HepG2 (cell line): ENCODE data around the gene MRFAP1. TPM values are rescaled to one million over a fixed set of nuclear protein-coding genes. Genes with fewer than 3 reads are reported as not detected.

ENCODE experiments used
- ATAC-seq: fragments of 200-7000 bp; cut with Tn5 transposase; 3 replicates; pipeline ENCODE4 v1.9.1; 2020; ENCODE audit warnings: mild to moderate bottlenecking, moderate library complexity
- BruUV-seq: library from RNA; stranded (reverse); fragments of 400-500 nt; replicated peaks from 2 replicates; lab custom pipeline; 2021; lab: Mats Ljungman, UMichigan
- CTCF ChIA-PET: fragments of 300-600 bp; formaldehyde crosslinking; extraction: SDS; loops from one replicate; lab custom pipeline; 2021; ENCODE audit warnings: low total read pairs, inconsistent platforms, low intra/inter-chr PET ratio; lab: Yijun Ruan, JAX
- POLR2A ChIA-PET: fragments of 350-600 bp; sonication (Branson Sonifier 250); formaldehyde crosslinking; loops from one replicate; lab custom pipeline; 2020; ENCODE audit warnings: antibody characterized with exemption, inconsistent platforms; lab: Yijun Ruan, JAX
- DNase-seq: peaks from one replicate; pipeline ENCODE4 v3.0.0-alpha.2; 2015; ENCODE audit warnings: low spot score
- FAIRE-seq: peaks from 3 replicates; lab custom pipeline; 2011; peaks lifted over from hg19 to GRCh38; lab: Jason Lieb, UNC
- H2AFZ ChIP-seq: one replicate; pipeline ENCODE4 v1.6.1; 2011; ENCODE audit warnings: low read length, inconsistent platforms
- H3K27ac ChIP-seq: fragments of 300-600 bp; 3 replicates; pipeline ENCODE4 v1.8.0; 2011; ENCODE audit warnings: mixed run types, mild to moderate bottlenecking, mixed read lengths, low read length, inconsistent platforms; ENCODE audit not compliant: insufficient read depth; ENCODE audit errors: extremely low read length
- H3K27me3 ChIP-seq, 2 experiments: fragments of 200-600 bp in 1 of 2; 2 replicates in 1 of 2; 3 replicates in 1 of 2; pipeline versions ENCODE4 v1.6.0 to v1.8.0; 2011; ENCODE audit warnings: low read length in 2 of 2, mild to moderate bottlenecking in 2 of 2, moderate library complexity in 2 of 2, inconsistent platforms in 1 of 2; ENCODE audit not compliant: insufficient read depth in 2 of 2, control insufficient read depth in 1 of 2
- H3K36me3 ChIP-seq, 2 experiments: fragments of 200-600 bp in 1 of 2; replicated peaks in 1 of 2; 2 replicates in 1 of 2; 3 replicates in 1 of 2; pipeline versions ENCODE4 v1.5.1 to v1.8.0; 2011; ENCODE audit warnings: low read length in 2 of 2, inconsistent platforms in 1 of 2; ENCODE audit not compliant: insufficient read depth in 2 of 2, control insufficient read depth in 1 of 2
- H3K4me1 ChIP-seq: 2 replicates; pipeline ENCODE4 v1.5.1; 2012; ENCODE audit warnings: low read length, inconsistent platforms; ENCODE audit not compliant: insufficient read depth
- H3K4me2 ChIP-seq: 2 replicates; pipeline ENCODE4 v1.6.0; 2011; ENCODE audit warnings: low read depth, low read length, inconsistent platforms
- H3K4me3 ChIP-seq, 3 experiments: fragments of 200-600 bp in 1 of 3; sonication (generic), shearing (Covaris generic) in 1 of 3; replicated peaks in 1 of 3; 2 replicates each; pipeline ENCODE4 v1.5.1; 2011 to 2016; ENCODE audit warnings: low read length in 3 of 3, inconsistent platforms in 2 of 3, low read depth in 2 of 3, mild to moderate bottlenecking in 2 of 3, control low read depth in 1 of 3, mixed read lengths in 1 of 3; ENCODE audit not compliant: insufficient read depth in 1 of 3
- H3K79me2 ChIP-seq: one replicate; pipeline ENCODE4 v1.6.1; 2011; ENCODE audit warnings: low read length, inconsistent platforms; ENCODE audit not compliant: insufficient read depth
- H3K9ac ChIP-seq: 2 replicates; pipeline ENCODE4 v1.6.0; 2011; ENCODE audit warnings: mild to moderate bottlenecking, low read depth, low read length, inconsistent platforms; ENCODE audit not compliant: insufficient read depth
- H3K9me3 ChIP-seq: 2 replicates; pipeline ENCODE4 v1.5.1; 2012; ENCODE audit warnings: mild to moderate bottlenecking, low read length
- H4K20me1 ChIP-seq: 2 replicates; pipeline ENCODE4 v1.6.0; 2011; ENCODE audit warnings: inconsistent platforms, mild to moderate bottlenecking, low read length, moderate library complexity; ENCODE audit not compliant: insufficient read depth
- RAD21 ChIP-seq: fragments of 450-650 bp; formaldehyde crosslinking; IDR thresholded peaks from 2 replicates; pipeline ENCODE4 v1.5.0; 2020; ENCODE audit warnings: mild to moderate bottlenecking
- SSRP1 ChIP-seq: IDR thresholded peaks from 2 replicates; pipeline ENCODE4 v1.6.1; 2016; ENCODE audit warnings: control low read depth
- ZNF441 ChIP-seq: sonication (generic); formaldehyde crosslinking; IDR thresholded peaks from 2 replicates; pipeline ENCODE4 v1.7.0; 2021; ENCODE audit warnings: missing genetic modification reagents, borderline replicate concordance
- WGBS: methylation state at CpG from one replicate; pipeline ENCODE4 v1.1.6; 2017; ENCODE audit warnings: low lambda C conversion rate; 5-methylcytosine and 5-hydroxymethylcytosine counted together
- in situ Hi-C: cut with HindIII; loops from 2 replicates; pipeline ENCODE4 v1.10.0; 2017; ENCODE audit warnings: low pct_unique_long_range_greater_than_20kb; ENCODE audit not compliant: extremely low pct_ligation_motif_present
- intact Hi-C: fragments of 100-400 bp; cut with micrococcal nuclease; formaldehyde crosslinking; loops from one replicate; pipeline ENCODE4 v1.10.0; 2022; ENCODE audit not compliant: unreplicated experiment
- polyA plus RNA-seq, 8 experiments: library from polyadenylated mRNA; depleted of rRNA in 3 of 8; stranded (reverse) in 7 of 8; unstranded in 1 of 8; fragments of >200 nt; fragmentation: Illumina TruSeq in 4 of 8; extraction: Trizol in 4 of 8; gene quantifications; 2 replicates each; pipeline versions ENCODE4 v1.2.1 to v1.2.3, GENCODE V29; 2011 to 2016; ENCODE audit warnings: low read depth in 4 of 8, missing spikeins in 1 of 8, mixed read lengths in 1 of 8; ENCODE audit not compliant: insufficient read depth in 1 of 8
- total RNA-seq, 5 experiments: library from RNA; depleted of rRNA; stranded (reverse); fragments of >200 nt; fragmentation: Illumina TruSeq; extraction: Trizol; gene quantifications; 2 replicates each; pipeline ENCODE4 v1.2.3, GENCODE V29; 2016; ENCODE audit warnings: low read depth in 1 of 5
- TF ChIP-seq, protein P1 (sequence below): sonication (generic); formaldehyde crosslinking; IDR thresholded peaks from 2 replicates; pipeline ENCODE4 v1.4.0; 2020; ENCODE audit warnings: missing genetic modification reagents
- TF ChIP-seq, protein P2 (sequence below): sonication (generic); formaldehyde crosslinking; IDR thresholded peaks from 2 replicates; pipeline ENCODE4 v1.5.1; 2020; ENCODE audit warnings: mild to moderate bottlenecking, missing genetic modification reagents
- TF ChIP-seq, protein P3 (sequence below): sonication (generic); formaldehyde crosslinking; IDR thresholded peaks from 2 replicates; pipeline ENCODE4 v1.5.1; 2020; ENCODE audit warnings: mild to moderate bottlenecking, missing genetic modification reagents, moderate library complexity
- TF ChIP-seq, protein P4 (sequence below): sonication (generic); formaldehyde crosslinking; IDR thresholded peaks from 2 replicates; pipeline ENCODE4 v1.5.0; 2020; ENCODE audit warnings: mild to moderate bottlenecking, missing genetic modification reagents, moderate library complexity

Gene MRFAP1
- total and polyA plus RNA-seq, 2 of the 13 experiments (the other 11 are each of a cell fraction or from before 2014, with no cell fraction given): 112 to 158 TPM

DNA sequence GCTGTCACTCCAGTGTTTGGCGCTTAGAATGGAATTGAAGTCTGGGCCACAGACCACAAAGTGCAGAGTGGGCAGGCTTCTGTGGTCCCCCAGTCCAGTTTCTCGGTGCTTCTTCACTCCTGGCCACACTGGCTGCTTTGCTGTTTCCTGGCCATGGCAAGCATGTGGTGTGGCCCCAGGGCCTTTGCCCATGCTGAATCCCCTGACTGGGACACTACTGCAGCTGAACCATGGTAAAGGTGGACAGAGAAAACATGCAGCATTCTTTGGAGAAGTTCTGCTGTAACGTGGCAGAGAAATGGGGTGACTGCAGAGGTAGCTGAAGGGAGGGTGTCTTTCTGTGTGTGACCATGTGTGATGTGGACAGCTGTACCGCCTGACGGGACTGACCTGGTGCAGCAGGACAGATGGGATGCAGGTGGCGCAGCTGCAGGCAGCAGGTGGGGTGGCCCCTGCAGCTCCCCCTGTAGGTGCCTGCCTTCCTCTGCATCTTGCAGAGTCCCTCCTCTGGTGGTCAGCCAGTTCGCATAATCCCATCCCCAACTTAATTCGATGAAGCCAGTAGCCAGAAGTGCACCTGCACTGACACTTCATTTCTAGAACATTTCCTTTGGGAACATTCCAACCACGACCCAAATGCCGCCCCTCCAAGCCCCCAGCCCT is 40.0 kb downstream of the MRFAP1 start:
- no TSS peak for BruUV-seq
- no peak for DNase-seq
- H3K9ac ChIP-seq: no peak overlapping the region
- no peak overlapping the region for H3K4me3 ChIP-seq
- ATAC-seq: peak; percentile 52
- H2AFZ ChIP-seq: no peak overlapping the region
- H3K79me2 ChIP-seq: peaks cover 22% of the 10 kb centered on the region
- H3K27ac ChIP-seq: no peak overlapping the region
- intact Hi-C loops (loop anchor here (10.0 kb wide), 1 partner anchor 56 kb away; no protein-coding TSS in a partner anchor), in situ Hi-C loops (no loop called here)
- no peak for FAIRE-seq
- H4K20me1 ChIP-seq: peaks cover 8% of the 10 kb centered on the region
- WGBS: 94% methylated on average over 7 of the region's 10 CpGs
- H3K27me3 ChIP-seq: no peaks in the 10 kb centered on the region
- CTCF ChIA-PET: interaction anchor here (1.6 kb wide), 1 partner anchor 8 kb away, joined by 4 read pairs; no protein-coding TSS in a partner anchor
- no peak overlapping the region for H3K4me2 ChIP-seq
- H3K9me3 ChIP-seq: no peaks in the 10 kb centered on the region
- POLR2A ChIA-PET: interaction anchor here (1.3 kb wide), 2 partner anchors 9 to 14 kb away, joined by 6 to 10 read pairs; partner anchors contain the start of gene S100P
- peaks cover 0 to 9% of the 10 kb centered on the region in 2 experiments; a peak in 2 of 5 replicates for H3K36me3 ChIP-seq
- H3K4me1 ChIP-seq: peaks cover 50% of the 10 kb centered on the region
- TF ChIP-seq, protein P1, sequence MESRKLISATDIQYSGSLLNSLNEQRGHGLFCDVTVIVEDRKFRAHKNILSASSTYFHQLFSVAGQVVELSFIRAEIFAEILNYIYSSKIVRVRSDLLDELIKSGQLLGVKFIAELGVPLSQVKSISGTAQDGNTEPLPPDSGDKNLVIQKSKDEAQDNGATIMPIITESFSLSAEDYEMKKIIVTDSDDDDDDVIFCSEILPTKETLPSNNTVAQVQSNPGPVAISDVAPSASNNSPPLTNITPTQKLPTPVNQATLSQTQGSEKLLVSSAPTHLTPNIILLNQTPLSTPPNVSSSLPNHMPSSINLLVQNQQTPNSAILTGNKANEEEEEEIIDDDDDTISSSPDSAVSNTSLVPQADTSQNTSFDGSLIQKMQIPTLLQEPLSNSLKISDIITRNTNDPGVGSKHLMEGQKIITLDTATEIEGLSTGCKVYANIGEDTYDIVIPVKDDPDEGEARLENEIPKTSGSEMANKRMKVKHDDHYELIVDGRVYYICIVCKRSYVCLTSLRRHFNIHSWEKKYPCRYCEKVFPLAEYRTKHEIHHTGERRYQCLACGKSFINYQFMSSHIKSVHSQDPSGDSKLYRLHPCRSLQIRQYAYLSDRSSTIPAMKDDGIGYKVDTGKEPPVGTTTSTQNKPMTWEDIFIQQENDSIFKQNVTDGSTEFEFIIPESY (CRISPR knock-in tag): peak; percentile 98
- TF ChIP-seq, protein P2, sequence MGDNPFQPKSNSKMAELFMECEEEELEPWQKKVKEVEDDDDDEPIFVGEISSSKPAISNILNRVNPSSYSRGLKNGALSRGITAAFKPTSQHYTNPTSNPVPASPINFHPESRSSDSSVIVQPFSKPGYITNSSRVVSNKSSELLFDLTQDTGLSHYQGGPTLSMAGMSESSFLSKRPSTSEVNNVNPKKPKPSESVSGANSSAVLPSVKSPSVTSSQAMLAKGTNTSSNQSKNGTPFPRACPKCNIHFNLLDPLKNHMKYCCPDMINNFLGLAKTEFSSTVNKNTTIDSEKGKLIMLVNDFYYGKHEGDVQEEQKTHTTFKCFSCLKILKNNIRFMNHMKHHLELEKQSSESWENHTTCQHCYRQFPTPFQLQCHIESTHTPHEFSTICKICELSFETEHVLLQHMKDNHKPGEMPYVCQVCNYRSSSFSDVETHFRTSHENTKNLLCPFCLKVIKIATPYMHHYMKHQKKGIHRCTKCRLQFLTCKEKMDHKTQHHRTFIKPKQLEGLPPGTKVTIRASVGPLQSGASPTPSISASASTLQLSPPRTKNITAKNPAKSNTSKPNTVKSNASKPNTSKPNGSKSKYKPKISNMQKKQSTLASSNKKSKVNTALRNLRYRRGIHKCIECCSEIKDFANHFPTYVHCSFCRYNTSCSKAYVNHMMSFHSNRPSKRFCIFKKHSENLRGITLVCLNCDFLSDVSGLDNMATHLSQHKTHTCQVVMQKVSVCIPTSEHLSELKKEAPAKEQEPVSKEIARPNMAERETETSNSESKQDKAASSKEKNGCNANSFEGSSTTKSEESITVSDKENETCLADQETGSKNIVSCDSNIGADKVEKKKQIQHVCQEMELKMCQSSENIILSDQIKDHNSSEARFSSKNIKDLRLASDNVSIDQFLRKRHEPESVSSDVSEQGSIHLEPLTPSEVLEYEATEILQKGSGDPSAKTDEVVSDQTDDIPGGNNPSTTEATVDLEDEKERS (CRISPR knock-in tag): peak; percentile 31; the same call in 1 of the 2 replicates
- TF ChIP-seq, protein P3, sequence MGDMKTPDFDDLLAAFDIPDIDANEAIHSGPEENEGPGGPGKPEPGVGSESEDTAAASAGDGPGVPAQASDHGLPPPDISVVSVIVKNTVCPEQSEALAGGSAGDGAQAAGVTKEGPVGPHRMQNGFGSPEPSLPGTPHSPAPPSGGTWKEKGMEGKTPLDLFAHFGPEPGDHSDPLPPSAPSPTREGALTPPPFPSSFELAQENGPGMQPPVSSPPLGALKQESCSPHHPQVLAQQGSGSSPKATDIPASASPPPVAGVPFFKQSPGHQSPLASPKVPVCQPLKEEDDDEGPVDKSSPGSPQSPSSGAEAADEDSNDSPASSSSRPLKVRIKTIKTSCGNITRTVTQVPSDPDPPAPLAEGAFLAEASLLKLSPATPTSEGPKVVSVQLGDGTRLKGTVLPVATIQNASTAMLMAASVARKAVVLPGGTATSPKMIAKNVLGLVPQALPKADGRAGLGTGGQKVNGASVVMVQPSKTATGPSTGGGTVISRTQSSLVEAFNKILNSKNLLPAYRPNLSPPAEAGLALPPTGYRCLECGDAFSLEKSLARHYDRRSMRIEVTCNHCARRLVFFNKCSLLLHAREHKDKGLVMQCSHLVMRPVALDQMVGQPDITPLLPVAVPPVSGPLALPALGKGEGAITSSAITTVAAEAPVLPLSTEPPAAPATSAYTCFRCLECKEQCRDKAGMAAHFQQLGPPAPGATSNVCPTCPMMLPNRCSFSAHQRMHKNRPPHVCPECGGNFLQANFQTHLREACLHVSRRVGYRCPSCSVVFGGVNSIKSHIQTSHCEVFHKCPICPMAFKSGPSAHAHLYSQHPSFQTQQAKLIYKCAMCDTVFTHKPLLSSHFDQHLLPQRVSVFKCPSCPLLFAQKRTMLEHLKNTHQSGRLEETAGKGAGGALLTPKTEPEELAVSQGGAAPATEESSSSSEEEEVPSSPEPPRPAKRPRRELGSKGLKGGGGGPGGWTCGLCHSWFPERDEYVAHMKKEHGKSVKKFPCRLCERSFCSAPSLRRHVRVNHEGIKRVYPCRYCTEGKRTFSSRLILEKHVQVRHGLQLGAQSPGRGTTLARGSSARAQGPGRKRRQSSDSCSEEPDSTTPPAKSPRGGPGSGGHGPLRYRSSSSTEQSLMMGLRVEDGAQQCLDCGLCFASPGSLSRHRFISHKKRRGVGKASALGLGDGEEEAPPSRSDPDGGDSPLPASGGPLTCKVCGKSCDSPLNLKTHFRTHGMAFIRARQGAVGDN (CRISPR knock-in tag): peak; percentile 32; the same call in 1 of the 2 replicates
- TF ChIP-seq RAD21: peak; percentile 20; the same call in 1 of the 2 replicates
- no peak; the same call in 1 of the 2 replicates for TF ChIP-seq ZNF441
- TF ChIP-seq, protein P4, sequence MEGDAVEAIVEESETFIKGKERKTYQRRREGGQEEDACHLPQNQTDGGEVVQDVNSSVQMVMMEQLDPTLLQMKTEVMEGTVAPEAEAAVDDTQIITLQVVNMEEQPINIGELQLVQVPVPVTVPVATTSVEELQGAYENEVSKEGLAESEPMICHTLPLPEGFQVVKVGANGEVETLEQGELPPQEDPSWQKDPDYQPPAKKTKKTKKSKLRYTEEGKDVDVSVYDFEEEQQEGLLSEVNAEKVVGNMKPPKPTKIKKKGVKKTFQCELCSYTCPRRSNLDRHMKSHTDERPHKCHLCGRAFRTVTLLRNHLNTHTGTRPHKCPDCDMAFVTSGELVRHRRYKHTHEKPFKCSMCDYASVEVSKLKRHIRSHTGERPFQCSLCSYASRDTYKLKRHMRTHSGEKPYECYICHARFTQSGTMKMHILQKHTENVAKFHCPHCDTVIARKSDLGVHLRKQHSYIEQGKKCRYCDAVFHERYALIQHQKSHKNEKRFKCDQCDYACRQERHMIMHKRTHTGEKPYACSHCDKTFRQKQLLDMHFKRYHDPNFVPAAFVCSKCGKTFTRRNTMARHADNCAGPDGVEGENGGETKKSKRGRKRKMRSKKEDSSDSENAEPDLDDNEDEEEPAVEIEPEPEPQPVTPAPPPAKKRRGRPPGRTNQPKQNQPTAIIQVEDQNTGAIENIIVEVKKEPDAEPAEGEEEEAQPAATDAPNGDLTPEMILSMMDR (CRISPR knock-in tag): peak; percentile 31; the same call in 1 of the 2 replicates
- 0 out of 2 replicates have a peak, but pooled peaks have one; percentile 33 for TF ChIP-seq SSRP1
